ENCODE data around the gene TMOD2. TPM values are rescaled to one million over a fixed set of nuclear protein-coding genes. Genes with fewer than 3 reads are reported as not detected.

TMOD2 gene
- total and polyA plus RNA-seq, 12 donors: 1.4 to 13.2 (median 7.0) TPM

GRCh38 chr15:51770902-51771301 is 19.5 kb downstream of the TMOD2 start:
- Histone ChIP-seq H3K27me3 (no peaks in the 10 kb centered on the region), H3K36me3 (replicated peaks in 1 of 2) (peaks cover 0 to 7% of the 10 kb centered on the region in 2 donors), H3K27ac (no peak overlapping the region), H3K4me1 (replicated peaks in 1 of 2) (peaks cover 0 to 8% of the 10 kb centered on the region in 2 donors), H3K4me3 (no peak overlapping the region), H3K9me3 (replicated peaks in 1 of 3) (no peaks in the 10 kb centered on the region)
- no peak for DNase-seq
- TF ChIP-seq POLR2A (IDR thresholded peaks at IDR 0.05): no peak
- intact Hi-C loops (cut with DNase I): loop anchor here in 1 of 2 donors (5.0 kb wide), 1 partner anchor 119 kb away; no protein-coding TSS in a partner anchor
- 56 to 92% (median 80%) methylated on average over 3 of the region's 3 CpGs for WGBS, 4 donors

- intact Hi-C loops (cut with DNase I): loop anchor here in 1 of 2 donors (5.0 kb wide), 1 partner anchor 119 kb away; no protein-coding TSS in a partner anchor
- H3K27me3 ChIP-seq: no peaks in the 10 kb centered on the region
- H3K4me3 ChIP-seq: no peak overlapping the region
- 49 to 69% (median 66%) methylated on average over 1 of the region's 1 CpG for WGBS, 4 donors
- no peak for TF ChIP-seq POLR2A (IDR thresholded peaks at IDR 0.05)
- TF ChIP-seq CTCF (IDR thresholded peaks at IDR 0.05): no peak
- no peaks in the 10 kb centered on the region for H3K9me3 ChIP-seq (replicated peaks in 1 of 3)
- H3K4me1 ChIP-seq (replicated peaks in 1 of 2): peaks cover 0 to 16% of the 10 kb centered on the region in 2 donors
- no peak overlapping the region for H3K27ac ChIP-seq
- peaks cover 0 to 7% of the 10 kb centered on the region in 2 donors for H3K36me3 ChIP-seq (replicated peaks in 1 of 2)
- no peak for DNase-seq
Observed at GRCh38 chr15:51771773-51772172, 20.4 kb downstream of the TMOD2 start.

GRCh38 chr15:51774916-51775315 is 23.5 kb downstream of the TMOD2 start:
- Histone ChIP-seq H3K27me3 (no peaks in the 10 kb centered on the region), H3K4me3 (no peak overlapping the region), H3K9me3 (replicated peaks in 1 of 3) (no peaks in the 10 kb centered on the region), H3K36me3 (replicated peaks in 1 of 2) (peaks cover 0 to 7% of the 10 kb centered on the region in 2 donors), H3K4me1 (replicated peaks in 1 of 2) (peaks cover 0 to 17% of the 10 kb centered on the region in 2 donors), H3K27ac (no peak overlapping the region)
- 90 to 95% (median 92%) methylated on average over 2 to 3 of the region's 3 CpGs for WGBS, 4 donors
- intact Hi-C loops (cut with DNase I): loop anchor here in 1 of 2 donors (5.0 kb wide), 1 partner anchor 123 kb away; no protein-coding TSS in a partner anchor
- TF ChIP-seq POLR2A (IDR thresholded peaks at IDR 0.05) (no peak), CTCF (IDR thresholded peaks at IDR 0.05) (no peak)
- DNase-seq: no peak

- 46 to 57% (median 47%) methylated on average over 11 of the region's 11 CpGs for WGBS, 4 donors
- Histone ChIP-seq H3K36me3 (replicated peaks in 1 of 2) (peaks cover 0 to 7% of the 10 kb centered on the region in 2 donors), H3K9me3 (replicated peaks in 1 of 3) (no peaks in the 10 kb centered on the region), H3K27me3 (no peaks in the 10 kb centered on the region), H3K4me1 (replicated peaks in 1 of 2) (peaks cover 0 to 12% of the 10 kb centered on the region in 2 donors), H3K4me3 (no peak overlapping the region), H3K27ac (no peak overlapping the region)
- peak; percentile 59 to 85 (median 77) for TF ChIP-seq CTCF (IDR thresholded peaks at IDR 0.05)
- TF ChIP-seq POLR2A (IDR thresholded peaks at IDR 0.05): no peak
- intact Hi-C loops (cut with DNase I): loop anchor here in 1 of 2 donors (2.0 kb wide), 1 partner anchor 125 kb away; no protein-coding TSS in a partner anchor
- peak; percentile 33 to 78 (median 48) for DNase-seq
Observed at GRCh38 chr15:51775967-51776816, 24.8 kb downstream of the TMOD2 start.
